ENCODE results near the gene HBG2. TPM values are rescaled to one million over a fixed set of nuclear protein-coding genes. Genes with fewer than 3 reads are reported as not detected.

HBG2 gene
- total and polyA plus RNA-seq, 2 experiments from 2014 or later, result not detected

- TF ChIP-seq, protein P1, sequence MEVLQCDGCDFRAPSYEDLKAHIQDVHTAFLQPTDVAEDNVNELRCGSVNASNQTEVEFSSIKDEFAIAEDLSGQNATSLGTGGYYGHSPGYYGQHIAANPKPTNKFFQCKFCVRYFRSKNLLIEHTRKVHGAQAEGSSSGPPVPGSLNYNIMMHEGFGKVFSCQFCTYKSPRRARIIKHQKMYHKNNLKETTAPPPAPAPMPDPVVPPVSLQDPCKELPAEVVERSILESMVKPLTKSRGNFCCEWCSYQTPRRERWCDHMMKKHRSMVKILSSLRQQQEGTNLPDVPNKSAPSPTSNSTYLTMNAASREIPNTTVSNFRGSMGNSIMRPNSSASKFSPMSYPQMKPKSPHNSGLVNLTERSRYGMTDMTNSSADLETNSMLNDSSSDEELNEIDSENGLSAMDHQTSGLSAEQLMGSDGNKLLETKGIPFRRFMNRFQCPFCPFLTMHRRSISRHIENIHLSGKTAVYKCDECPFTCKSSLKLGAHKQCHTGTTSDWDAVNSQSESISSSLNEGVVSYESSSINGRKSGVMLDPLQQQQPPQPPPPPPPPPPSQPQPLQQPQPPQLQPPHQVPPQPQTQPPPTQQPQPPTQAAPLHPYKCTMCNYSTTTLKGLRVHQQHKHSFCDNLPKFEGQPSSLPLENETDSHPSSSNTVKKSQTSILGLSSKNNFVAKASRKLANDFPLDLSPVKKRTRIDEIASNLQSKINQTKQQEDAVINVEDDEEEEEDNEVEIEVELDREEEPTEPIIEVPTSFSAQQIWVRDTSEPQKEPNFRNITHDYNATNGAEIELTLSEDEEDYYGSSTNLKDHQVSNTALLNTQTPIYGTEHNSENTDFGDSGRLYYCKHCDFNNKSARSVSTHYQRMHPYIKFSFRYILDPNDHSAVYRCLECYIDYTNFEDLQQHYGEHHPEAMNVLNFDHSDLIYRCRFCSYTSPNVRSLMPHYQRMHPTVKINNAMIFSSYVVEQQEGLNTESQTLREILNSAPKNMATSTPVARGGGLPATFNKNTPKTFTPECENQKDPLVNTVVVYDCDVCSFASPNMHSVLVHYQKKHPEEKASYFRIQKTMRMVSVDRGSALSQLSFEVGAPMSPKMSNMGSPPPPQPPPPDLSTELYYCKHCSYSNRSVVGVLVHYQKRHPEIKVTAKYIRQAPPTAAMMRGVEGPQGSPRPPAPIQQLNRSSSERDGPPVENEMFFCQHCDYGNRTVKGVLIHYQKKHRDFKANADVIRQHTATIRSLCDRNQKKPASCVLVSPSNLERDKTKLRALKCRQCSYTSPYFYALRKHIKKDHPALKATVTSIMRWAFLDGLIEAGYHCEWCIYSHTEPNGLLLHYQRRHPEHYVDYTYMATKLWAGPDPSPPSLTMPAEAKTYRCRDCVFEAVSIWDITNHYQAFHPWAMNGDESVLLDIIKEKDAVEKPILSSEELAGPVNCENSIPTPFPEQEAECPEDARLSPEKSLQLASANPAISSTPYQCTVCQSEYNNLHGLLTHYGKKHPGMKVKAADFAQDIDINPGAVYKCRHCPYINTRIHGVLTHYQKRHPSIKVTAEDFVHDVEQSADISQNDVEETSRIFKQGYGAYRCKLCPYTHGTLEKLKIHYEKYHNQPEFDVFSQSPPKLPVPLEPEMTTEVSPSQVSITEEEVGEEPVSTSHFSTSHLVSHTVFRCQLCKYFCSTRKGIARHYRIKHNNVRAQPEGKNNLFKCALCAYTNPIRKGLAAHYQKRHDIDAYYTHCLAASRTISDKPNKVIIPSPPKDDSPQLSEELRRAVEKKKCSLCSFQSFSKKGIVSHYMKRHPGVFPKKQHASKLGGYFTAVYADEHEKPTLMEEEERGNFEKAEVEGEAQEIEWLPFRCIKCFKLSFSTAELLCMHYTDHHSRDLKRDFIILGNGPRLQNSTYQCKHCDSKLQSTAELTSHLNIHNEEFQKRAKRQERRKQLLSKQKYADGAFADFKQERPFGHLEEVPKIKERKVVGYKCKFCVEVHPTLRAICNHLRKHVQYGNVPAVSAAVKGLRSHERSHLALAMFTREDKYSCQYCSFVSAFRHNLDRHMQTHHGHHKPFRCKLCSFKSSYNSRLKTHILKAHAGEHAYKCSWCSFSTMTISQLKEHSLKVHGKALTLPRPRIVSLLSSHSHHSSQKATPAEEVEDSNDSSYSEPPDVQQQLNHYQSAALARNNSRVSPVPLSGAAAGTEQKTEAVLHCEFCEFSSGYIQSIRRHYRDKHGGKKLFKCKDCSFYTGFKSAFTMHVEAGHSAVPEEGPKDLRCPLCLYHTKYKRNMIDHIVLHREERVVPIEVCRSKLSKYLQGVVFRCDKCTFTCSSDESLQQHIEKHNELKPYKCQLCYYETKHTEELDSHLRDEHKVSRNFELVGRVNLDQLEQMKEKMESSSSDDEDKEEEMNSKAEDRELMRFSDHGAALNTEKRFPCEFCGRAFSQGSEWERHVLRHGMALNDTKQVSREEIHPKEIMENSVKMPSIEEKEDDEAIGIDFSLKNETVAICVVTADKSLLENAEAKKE (CRISPR knock-in tag; IDR thresholded peaks at IDR 0.05), result no peak
- TF ChIP-seq EZH2phosphoT487 (IDR thresholded peaks at IDR 0.05; ENCODE audit: unreplicated experiment) (no peak), JUNB (IDR thresholded peaks at IDR 0.05; ENCODE audit: unreplicated experiment) (no peak)
These were observed 30.9 kb downstream of the HBG2 start (continued) for GRCh38 chr11:5223686-5224085.

- Histone ChIP-seq H3K4me2 (no peak overlapping the region), H2AFZ (no peak overlapping the region), H3K4me3 (no peak overlapping the region), H4K20me1 (replicated peaks; ENCODE audit: insufficient read depth) (no peaks in the 10 kb centered on the region), H3K27ac (ENCODE audit: low read depth) (no peak overlapping the region), H3F3A (replicated peaks; ENCODE audit: low read depth) (no peaks in the 10 kb centered on the region), H3K36me3 (ENCODE audit: insufficient read depth) (no peaks in the 10 kb centered on the region), H3K9me2 (ENCODE audit: insufficient read depth) (no peaks in the 10 kb centered on the region), H3K27me3 (ENCODE audit: insufficient read depth) (no peaks in the 10 kb centered on the region), H3K79me2 (replicated peaks; ENCODE audit: insufficient read depth) (no peaks in the 10 kb centered on the region), H3K4me1 (ENCODE audit: insufficient read depth) (no peaks in the 10 kb centered on the region)
- no peaks in the 10 kb centered on the region for H3K4me1 Mint-ChIP-seq
- DNase-seq (ENCODE audit: low spot score), result no peak
- H3K9me3 Mint-ChIP-seq, result peaks cover 41% of the 10 kb centered on the region
- no peak overlapping the region for H3K4me3 Mint-ChIP-seq
- no peak overlapping the region for H3K27ac Mint-ChIP-seq
- ATAC-seq, result no peak
- peaks cover 13% of the 10 kb centered on the region; the same call in 2 of the 3 replicates for H3K36me3 Mint-ChIP-seq (ENCODE audit: low read depth)
- H3K27me3 Mint-ChIP-seq (ENCODE audit: insufficient read depth, low read depth, poor library complexity), result no peaks in the 10 kb centered on the region
- TF ChIP-seq REST (IDR thresholded peaks at IDR 0.05; ENCODE audit: unreplicated experiment), result no peak
- TF ChIP-seq POLR2AphosphoS5 (IDR thresholded peaks at IDR 0.05; ENCODE audit: low read depth), result no peak
- no peak for TF ChIP-seq ZNF331 (CRISPR knock-in tag; IDR thresholded peaks at IDR 0.05; ENCODE audit: low read depth)
- no peak for TF ChIP-seq NANOG (IDR thresholded peaks at IDR 0.05; ENCODE audit: borderline replicate concordance)
- TF ChIP-seq JUNB (IDR thresholded peaks at IDR 0.05; ENCODE audit: unreplicated experiment), result no peak
- TF ChIP-seq EZH2 (IDR thresholded peaks at IDR 0.05; ENCODE audit: low read depth, unreplicated experiment), result no peak
- no peak for TF ChIP-seq CTCF (conservative IDR thresholded peaks at IDR 0.05; ENCODE audit: low read depth in 2 of 2)
- TF ChIP-seq STAT1 (IDR thresholded peaks at IDR 0.05; ENCODE audit: unreplicated experiment), result no peak
- no peak for TF ChIP-seq CREB1 (CRISPR knock-in tag; IDR thresholded peaks at IDR 0.05; ENCODE audit: low read depth)
- TF ChIP-seq, protein P2, sequence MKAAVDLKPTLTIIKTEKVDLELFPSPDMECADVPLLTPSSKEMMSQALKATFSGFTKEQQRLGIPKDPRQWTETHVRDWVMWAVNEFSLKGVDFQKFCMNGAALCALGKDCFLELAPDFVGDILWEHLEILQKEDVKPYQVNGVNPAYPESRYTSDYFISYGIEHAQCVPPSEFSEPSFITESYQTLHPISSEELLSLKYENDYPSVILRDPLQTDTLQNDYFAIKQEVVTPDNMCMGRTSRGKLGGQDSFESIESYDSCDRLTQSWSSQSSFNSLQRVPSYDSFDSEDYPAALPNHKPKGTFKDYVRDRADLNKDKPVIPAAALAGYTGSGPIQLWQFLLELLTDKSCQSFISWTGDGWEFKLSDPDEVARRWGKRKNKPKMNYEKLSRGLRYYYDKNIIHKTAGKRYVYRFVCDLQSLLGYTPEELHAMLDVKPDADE (IDR thresholded peaks at IDR 0.05), result no peak
- no peak for TF ChIP-seq EZH2phosphoT487 (IDR thresholded peaks at IDR 0.05; ENCODE audit: unreplicated experiment)
- TF ChIP-seq ZNF114 (CRISPR knock-in tag; IDR thresholded peaks at IDR 0.05), result no peak
These were observed 31.4 kb downstream of the HBG2 start for GRCh38 chr11:5223146-5223545.

Measured in GM23338 (cell line).